Neural progenitor cell (in vitro differentiated cells): ENCODE data around the gene PRMT9.

ENCODE experiments used
- EZH2 ChIP-seq: fragments of 200-600 bp; sonication (generic); IDR thresholded peaks from 2 replicates; pipeline ENCODE4 v1.6.1; 2017; ENCODE audit warnings: antibody characterized with exemption, mild to moderate bottlenecking, moderate library complexity
- EZH2phosphoT487 ChIP-seq: fragments of 200-600 bp; sonication (generic); IDR thresholded peaks from 2 replicates; pipeline ENCODE4 v1.6.1; 2017; ENCODE audit warnings: antibody characterized with exemption
- TF ChIP-seq, protein P1 (sequence below): fragments of 200-600 bp; sonication (generic); IDR thresholded peaks from 2 replicates; pipeline ENCODE4 v1.5.1; 2017; ENCODE audit warnings: antibody characterized with exemption, mild to moderate bottlenecking

- TF ChIP-seq, protein P1, sequence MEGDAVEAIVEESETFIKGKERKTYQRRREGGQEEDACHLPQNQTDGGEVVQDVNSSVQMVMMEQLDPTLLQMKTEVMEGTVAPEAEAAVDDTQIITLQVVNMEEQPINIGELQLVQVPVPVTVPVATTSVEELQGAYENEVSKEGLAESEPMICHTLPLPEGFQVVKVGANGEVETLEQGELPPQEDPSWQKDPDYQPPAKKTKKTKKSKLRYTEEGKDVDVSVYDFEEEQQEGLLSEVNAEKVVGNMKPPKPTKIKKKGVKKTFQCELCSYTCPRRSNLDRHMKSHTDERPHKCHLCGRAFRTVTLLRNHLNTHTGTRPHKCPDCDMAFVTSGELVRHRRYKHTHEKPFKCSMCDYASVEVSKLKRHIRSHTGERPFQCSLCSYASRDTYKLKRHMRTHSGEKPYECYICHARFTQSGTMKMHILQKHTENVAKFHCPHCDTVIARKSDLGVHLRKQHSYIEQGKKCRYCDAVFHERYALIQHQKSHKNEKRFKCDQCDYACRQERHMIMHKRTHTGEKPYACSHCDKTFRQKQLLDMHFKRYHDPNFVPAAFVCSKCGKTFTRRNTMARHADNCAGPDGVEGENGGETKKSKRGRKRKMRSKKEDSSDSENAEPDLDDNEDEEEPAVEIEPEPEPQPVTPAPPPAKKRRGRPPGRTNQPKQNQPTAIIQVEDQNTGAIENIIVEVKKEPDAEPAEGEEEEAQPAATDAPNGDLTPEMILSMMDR, result peak; percentile 28
- TF ChIP-seq EZH2phosphoT487 (no peak), EZH2 (no peak)
Observed at GRCh38 chr4:147678796-147679549, 5.0 kb downstream of the PRMT9 start.
